Posterior cingulate gyrus (tissue), 11 donors: ENCODE results near the gene MED10.
A peak's percentile ranks its signal among the peaks of the same experiment; 100 is the strongest.
"Not testable (repeated sequence)": the region's sequence is repeated elsewhere in the genome, so short reads cannot be mapped to it uniquely, and the experiment has no call there.

Experiments
- DNase-seq, 10 donors: peaks; one replicate each; pipeline versions ENCODE4 v3.0.0 to v3.0.0-alpha.2; 2020 to 2021; ENCODE audit warnings: mixed read lengths in 3 of 10
- intact Hi-C: fragments of 100-400 bp; cut with DNase I; formaldehyde crosslinking; loops from one replicate; pipeline ENCODE4 v1.15.1; 2023

MED10 gene

GRCh38 chr5:6376974-6377520 lies 1.3 kb downstream of the MED10 start:
- intact Hi-C loops, result loop anchor here (10.0 kb wide), 1 partner anchor 208 kb away; no protein-coding TSS in a partner anchor
- DNase-seq, result peak in 1 of 10 donors; percentile 35

- intact Hi-C loops, result loop anchor here (10.0 kb wide), 1 partner anchor 212 kb away; no protein-coding TSS in a partner anchor
- peak in 1 of 10 donors; percentile 41 for DNase-seq
These were observed 5.1 kb downstream of the MED10 start for GRCh38 chr5:6373081-6373846.

- intact Hi-C loops, result loop anchor here (10.0 kb wide), 1 partner anchor 212 kb away; no protein-coding TSS in a partner anchor
- DNase-seq, result peak in 1 of 10 donors; percentile 59
These were observed 5.9 kb downstream of the MED10 start for GRCh38 chr5:6372251-6373080.

- intact Hi-C loops, result loop anchor here (10.0 kb wide), 1 partner anchor 214 kb away; no protein-coding TSS in a partner anchor
- peak in 1 of 10 donors; percentile 71 for DNase-seq
These were observed 7.1 kb downstream of the MED10 start for GRCh38 chr5:6371079-6371810.

- intact Hi-C loops, result loop anchor here (10.0 kb wide), 1 partner anchor 214 kb away; no protein-coding TSS in a partner anchor
- DNase-seq, result peak in 4 of 10 donors; percentile 27 to 81 (median 63)
These were observed 7.8 kb downstream of the MED10 start for GRCh38 chr5:6370580-6370979.

- DNase-seq, result peak in 1 of 10 donors; percentile 39
- intact Hi-C loops, result no loop called here
These were observed 12.3 kb downstream of the MED10 start for GRCh38 chr5:6365977-6366590.

GRCh38 chr5:6365142-6365976 lies 13.0 kb downstream of the MED10 start:
- intact Hi-C loops, result no loop called here
- DNase-seq, result no peak

GRCh38 chr5:6363454-6364011 lies 14.8 kb downstream of the MED10 start:
- intact Hi-C loops, DNase-seq: not testable (repeated sequence)

GRCh38 chr5:6362846-6363245 lies 15.5 kb downstream of the MED10 start:
- no peak for DNase-seq
- intact Hi-C loops, result no loop called here

GRCh38 chr5:6361101-6361500 lies 17.2 kb downstream of the MED10 start:
- no peak for DNase-seq
- intact Hi-C loops, result no loop called here

GRCh38 chr5:6360323-6361072 lies 17.8 kb downstream of the MED10 start:
- DNase-seq, result peak in 2 of 10 donors; percentile 81 to 83
- intact Hi-C loops, result no loop called here

GRCh38 chr5:6359555-6360322 lies 18.6 kb downstream of the MED10 start:
- intact Hi-C loops, result no loop called here
- DNase-seq, result no peak

GRCh38 chr5:6358434-6358820 lies 19.9 kb downstream of the MED10 start:
- DNase-seq, result no peak
- intact Hi-C loops, result no loop called here

GRCh38 chr5:6357817-6358433 lies 20.4 kb downstream of the MED10 start:
- intact Hi-C loops, DNase-seq: not testable (repeated sequence)

GRCh38 chr5:6356578-6357164 lies 21.7 kb downstream of the MED10 start:
- intact Hi-C loops, result no loop called here
- peak in 1 of 10 donors; percentile 34 for DNase-seq

- no peak for DNase-seq
- intact Hi-C loops, result no loop called here
These were observed 23.1 kb downstream of the MED10 start for GRCh38 chr5:6355294-6355693.
